Measurements from ENCODE around the gene KIFBP. TPM values are rescaled to one million over a fixed set of nuclear protein-coding genes. Genes with fewer than 3 reads are reported as not detected.
A peak's percentile ranks its signal among the peaks of the same experiment; 100 is the strongest.
"Not testable (repeated sequence)": the region's sequence is repeated elsewhere in the genome, so short reads cannot be mapped to it uniquely, and the experiment has no call there.

KIFBP gene
- total RNA-seq, 1 experiment from 2014 or later: 44.7 TPM

- TF ChIP-seq, protein P1, sequence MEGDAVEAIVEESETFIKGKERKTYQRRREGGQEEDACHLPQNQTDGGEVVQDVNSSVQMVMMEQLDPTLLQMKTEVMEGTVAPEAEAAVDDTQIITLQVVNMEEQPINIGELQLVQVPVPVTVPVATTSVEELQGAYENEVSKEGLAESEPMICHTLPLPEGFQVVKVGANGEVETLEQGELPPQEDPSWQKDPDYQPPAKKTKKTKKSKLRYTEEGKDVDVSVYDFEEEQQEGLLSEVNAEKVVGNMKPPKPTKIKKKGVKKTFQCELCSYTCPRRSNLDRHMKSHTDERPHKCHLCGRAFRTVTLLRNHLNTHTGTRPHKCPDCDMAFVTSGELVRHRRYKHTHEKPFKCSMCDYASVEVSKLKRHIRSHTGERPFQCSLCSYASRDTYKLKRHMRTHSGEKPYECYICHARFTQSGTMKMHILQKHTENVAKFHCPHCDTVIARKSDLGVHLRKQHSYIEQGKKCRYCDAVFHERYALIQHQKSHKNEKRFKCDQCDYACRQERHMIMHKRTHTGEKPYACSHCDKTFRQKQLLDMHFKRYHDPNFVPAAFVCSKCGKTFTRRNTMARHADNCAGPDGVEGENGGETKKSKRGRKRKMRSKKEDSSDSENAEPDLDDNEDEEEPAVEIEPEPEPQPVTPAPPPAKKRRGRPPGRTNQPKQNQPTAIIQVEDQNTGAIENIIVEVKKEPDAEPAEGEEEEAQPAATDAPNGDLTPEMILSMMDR (conservative IDR thresholded peaks at IDR 0.05): no peak
- Histone ChIP-seq H3K18ac (ENCODE audit: insufficient read length, low read depth, low read length) (no peak overlapping the region), H4K8ac (replicated peaks; ENCODE audit: insufficient read length, low read depth, low read length) (no peak overlapping the region), H2BK120ac (ENCODE audit: low read depth, low read length, poor library complexity, severe bottlenecking) (no peak overlapping the region), H3K27me3 (ENCODE audit: insufficient read depth, low read length) (no peaks in the 10 kb centered on the region), H4K91ac (ENCODE audit: insufficient read length, low read depth, low read length) (no peak overlapping the region), H2BK15ac (ENCODE audit: low read depth, low read length) (no peak overlapping the region), H2AFZ (ENCODE audit: low read length) (no peak overlapping the region), H2BK5ac (ENCODE audit: insufficient read length, low read length) (no peak overlapping the region), H2AK5ac (ENCODE audit: insufficient read length, low read length) (no peak overlapping the region), H2BK12ac (ENCODE audit: insufficient read length, low read depth, low read length) (no peak overlapping the region), H3K9me3 (ENCODE audit: control insufficient read depth, low read depth, low read length) (no peaks in the 10 kb centered on the region), H4K5ac (ENCODE audit: insufficient read length, low read depth, low read length) (no peak overlapping the region), H3K56ac (ENCODE audit: insufficient read length, low read depth, low read length) (no peak overlapping the region), H4K20me1 (ENCODE audit: control insufficient read depth, insufficient read depth, insufficient read length) (no peaks in the 10 kb centered on the region), H3K4me1 (ENCODE audit: insufficient read depth, low read length) (no peaks in the 10 kb centered on the region), H3T11ph (ENCODE audit: low read length) (no peak overlapping the region), H3K9ac (ENCODE audit: extremely low read depth, insufficient read length, low read length) (no peak overlapping the region), H3K23ac (ENCODE audit: insufficient read length, low read depth, low read length) (no peak overlapping the region), H3K27ac (ENCODE audit: insufficient read length, low read depth, low read length) (no peak overlapping the region), H3K14ac (ENCODE audit: insufficient read depth, low read length) (no peak overlapping the region), H3K79me1 (ENCODE audit: insufficient read depth, low read depth, low read length, poor library complexity, severe bottlenecking) (no peaks in the 10 kb centered on the region), H3K79me2 (ENCODE audit: insufficient read depth, low read length) (no peaks in the 10 kb centered on the region), H2BK20ac (ENCODE audit: low read depth, low read length, poor library complexity, severe bottlenecking) (no peak overlapping the region), H3K23me2 (ENCODE audit: insufficient read length, low read depth, low read length, poor library complexity, severe bottlenecking) (no peaks in the 10 kb centered on the region), H3K4me2 (ENCODE audit: insufficient read depth, insufficient read length, low read length) (no peak overlapping the region), H3K4ac (ENCODE audit: low read depth, low read length) (no peak overlapping the region)
- Mint-ChIP-seq H3K4me3 (no peak overlapping the region), H3K36me3 (ENCODE audit: insufficient read depth in 1 of 3, low read depth in 3 of 3) (no peaks in the 10 kb centered on the region), H3K9me3 (peaks cover 0 to 3% of the 10 kb centered on the region in 2 experiments; a peak in 1 of 5 replicates), H3K27ac (peak overlapping the region in 1 of 3 experiments; percentile 4; a peak in 1 of 7 replicates), H3K27me3 (ENCODE audit: low read depth) (no peaks in the 10 kb centered on the region; the same call in 1 of the 2 replicates), H3K4me1 (no peaks in the 10 kb centered on the region)
- no CpG with 5 or more reads among the region's 1 CpG for WGBS (ENCODE audit: extremely low coverage, insufficient read length, low lambda C conversion rate)
- DNase-seq: no peak
Observed at GRCh38 chr10:69037489-69037888, 48.9 kb downstream of the KIFBP start.

DNA sequence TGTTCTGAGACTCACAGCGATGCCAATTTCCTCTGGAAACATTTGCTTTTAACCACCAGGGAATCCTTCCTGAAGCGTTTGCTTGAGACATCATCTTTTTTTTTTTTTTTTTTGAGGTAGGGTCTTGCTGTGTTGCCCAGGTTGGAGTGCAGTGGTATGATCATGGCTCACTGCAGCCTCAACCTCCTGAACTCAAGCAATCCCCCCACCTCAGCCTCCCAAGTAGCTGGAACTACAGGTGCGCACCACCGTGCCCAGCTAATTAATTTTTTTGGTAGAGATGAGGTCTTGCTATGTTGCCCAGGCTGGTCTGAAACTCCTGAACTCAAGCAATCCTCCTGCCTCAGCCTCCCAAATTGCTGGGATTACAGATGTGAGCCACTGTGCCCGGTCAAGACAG is 52.3 kb downstream of the KIFBP start:
- H2BK5ac ChIP-seq (ENCODE audit: insufficient read length, low read length); H3K9me3 Mint-ChIP-seq; H3K4ac ChIP-seq (ENCODE audit: low read depth, low read length): not testable (repeated sequence)

More for the DNA sequence above, 52.3 kb downstream of the KIFBP start:
- H2AFZ ChIP-seq (ENCODE audit: low read length); H3K14ac ChIP-seq (ENCODE audit: insufficient read depth, low read length); H3K27me3 Mint-ChIP-seq (ENCODE audit: low read depth); H3K79me1 ChIP-seq (ENCODE audit: insufficient read depth, low read depth, low read length, poor library complexity, severe bottlenecking); H2BK15ac ChIP-seq (ENCODE audit: low read depth, low read length); H3K27ac ChIP-seq (ENCODE audit: insufficient read length, low read depth, low read length); H3K4me1 Mint-ChIP-seq; H3K23ac ChIP-seq (ENCODE audit: insufficient read length, low read depth, low read length); H3K4me3 Mint-ChIP-seq; DNase-seq; H3K27ac Mint-ChIP-seq; H3K79me2 ChIP-seq (ENCODE audit: insufficient read depth, low read length); H4K8ac ChIP-seq (replicated peaks; ENCODE audit: insufficient read length, low read depth, low read length); H3K56ac ChIP-seq (ENCODE audit: insufficient read length, low read depth, low read length); H3K23me2 ChIP-seq (ENCODE audit: insufficient read length, low read depth, low read length, poor library complexity, severe bottlenecking); H2BK20ac ChIP-seq (ENCODE audit: low read depth, low read length, poor library complexity, severe bottlenecking); H3K27me3 ChIP-seq (ENCODE audit: insufficient read depth, low read length); H3K36me3 Mint-ChIP-seq (ENCODE audit: insufficient read depth in 1 of 3, low read depth in 3 of 3); H2BK120ac ChIP-seq (ENCODE audit: low read depth, low read length, poor library complexity, severe bottlenecking); H2BK12ac ChIP-seq (ENCODE audit: insufficient read length, low read depth, low read length); H3T11ph ChIP-seq (ENCODE audit: low read length); H4K5ac ChIP-seq (ENCODE audit: insufficient read length, low read depth, low read length); H3K4me2 ChIP-seq (ENCODE audit: insufficient read depth, insufficient read length, low read length); H4K91ac ChIP-seq (ENCODE audit: insufficient read length, low read depth, low read length); H3K9ac ChIP-seq (ENCODE audit: extremely low read depth, insufficient read length, low read length); H2AK5ac ChIP-seq (ENCODE audit: insufficient read length, low read length); H3K9me3 ChIP-seq (ENCODE audit: control insufficient read depth, low read depth, low read length); H3K4me1 ChIP-seq (ENCODE audit: insufficient read depth, low read length); H4K20me1 ChIP-seq (ENCODE audit: control insufficient read depth, insufficient read depth, insufficient read length); H3K18ac ChIP-seq (ENCODE audit: insufficient read length, low read depth, low read length): not testable (repeated sequence)
- WGBS (ENCODE audit: extremely low coverage, insufficient read length, low lambda C conversion rate): no CpG with 5 or more reads among the region's 5 CpGs
